ENCODE data around the gene COL25A1. TPM values are rescaled to one million over a fixed set of nuclear protein-coding genes. Genes with fewer than 3 reads are reported as not detected.

The COL25A1 gene
- total RNA-seq, 4 donors from 2014 or later, result 0.14 to 1.6 (median 0.32) TPM; not detected in 1

DNA sequence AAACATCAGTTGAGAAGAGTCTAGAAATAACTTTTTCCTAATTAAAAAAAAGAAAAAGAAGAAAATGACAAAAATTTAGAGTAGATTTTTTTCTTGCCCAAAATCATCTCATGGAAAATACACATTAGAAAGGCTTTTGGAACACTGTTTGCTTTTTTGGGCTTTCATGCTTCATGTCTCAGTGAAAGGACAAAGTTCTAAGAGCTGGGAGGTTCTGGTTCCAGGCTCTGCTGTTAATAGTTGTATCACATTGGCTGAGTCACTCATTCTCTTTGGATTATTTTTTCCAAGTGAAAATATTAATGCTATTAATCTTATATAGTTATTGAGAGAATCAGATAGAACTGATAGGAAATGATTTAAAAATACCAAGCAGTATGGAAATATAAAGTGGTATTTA lies 506.7 kb downstream of the COL25A1 start:
- Histone ChIP-seq H3K9me3 (no peaks in the 10 kb centered on the region), H3K27me3 (no peaks in the 10 kb centered on the region), H3K36me3 (no peaks in the 10 kb centered on the region), H3K4me1 (no peaks in the 10 kb centered on the region), H3K27ac (no peak overlapping the region), H3K4me3 (no peak overlapping the region)
- no peak for DNase-seq
- in situ Hi-C loops (cut with MboI; ENCODE audit: low pct_ligation_motif_present in 1 of 4, low pct_unique_long_range_greater_than_20kb in 1 of 4, low sequenced_read_pairs in 3 of 4) (no loop called here), intact Hi-C loops (cut with DNase I; ENCODE audit: low total_unique reads) (no loop called here)
- TF ChIP-seq POLR2AphosphoS5 (IDR thresholded peaks at IDR 0.05) (no peak), POLR2A (IDR thresholded peaks at IDR 0.05) (no peak), EP300 (IDR thresholded peaks at IDR 0.05; ENCODE audit: low read depth) (no peak)
- TF ChIP-seq, protein P1, sequence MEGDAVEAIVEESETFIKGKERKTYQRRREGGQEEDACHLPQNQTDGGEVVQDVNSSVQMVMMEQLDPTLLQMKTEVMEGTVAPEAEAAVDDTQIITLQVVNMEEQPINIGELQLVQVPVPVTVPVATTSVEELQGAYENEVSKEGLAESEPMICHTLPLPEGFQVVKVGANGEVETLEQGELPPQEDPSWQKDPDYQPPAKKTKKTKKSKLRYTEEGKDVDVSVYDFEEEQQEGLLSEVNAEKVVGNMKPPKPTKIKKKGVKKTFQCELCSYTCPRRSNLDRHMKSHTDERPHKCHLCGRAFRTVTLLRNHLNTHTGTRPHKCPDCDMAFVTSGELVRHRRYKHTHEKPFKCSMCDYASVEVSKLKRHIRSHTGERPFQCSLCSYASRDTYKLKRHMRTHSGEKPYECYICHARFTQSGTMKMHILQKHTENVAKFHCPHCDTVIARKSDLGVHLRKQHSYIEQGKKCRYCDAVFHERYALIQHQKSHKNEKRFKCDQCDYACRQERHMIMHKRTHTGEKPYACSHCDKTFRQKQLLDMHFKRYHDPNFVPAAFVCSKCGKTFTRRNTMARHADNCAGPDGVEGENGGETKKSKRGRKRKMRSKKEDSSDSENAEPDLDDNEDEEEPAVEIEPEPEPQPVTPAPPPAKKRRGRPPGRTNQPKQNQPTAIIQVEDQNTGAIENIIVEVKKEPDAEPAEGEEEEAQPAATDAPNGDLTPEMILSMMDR (IDR thresholded peaks at IDR 0.05), result no peak

DNA sequence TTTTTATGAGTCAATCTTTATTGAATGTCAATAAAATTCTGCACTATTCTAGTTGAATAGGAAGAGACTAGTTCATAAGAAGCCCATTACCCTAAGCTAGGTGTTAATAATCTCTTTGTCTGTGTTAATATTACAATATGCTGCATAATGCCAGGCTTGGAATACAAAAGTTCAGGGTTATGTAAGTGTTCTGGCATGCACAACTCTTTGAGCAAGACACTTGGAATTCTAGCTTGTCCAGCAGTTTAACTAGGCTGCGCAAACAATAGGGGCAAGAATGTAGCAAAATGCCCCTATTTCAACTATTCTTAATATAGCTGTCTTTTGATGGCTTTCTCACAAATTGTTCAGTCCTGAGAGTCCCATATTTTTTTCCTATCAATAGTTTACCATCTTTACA lies 508.3 kb downstream of the COL25A1 start:
- Histone ChIP-seq H3K4me3 (no peak overlapping the region), H3K9me3 (no peaks in the 10 kb centered on the region), H3K27me3 (no peaks in the 10 kb centered on the region), H3K36me3 (no peaks in the 10 kb centered on the region), H3K4me1 (no peaks in the 10 kb centered on the region), H3K27ac (no peak overlapping the region)
- 67 to 71% methylated on average over 1 of the region's 1 CpG for WGBS, 2 donors (ENCODE audit: low coverage in 1 of 2)
- in situ Hi-C loops (cut with MboI; ENCODE audit: low pct_ligation_motif_present in 1 of 4, low pct_unique_long_range_greater_than_20kb in 1 of 4, low sequenced_read_pairs in 3 of 4) (no loop called here), intact Hi-C loops (cut with DNase I; ENCODE audit: low total_unique reads) (no loop called here)
- DNase-seq, result no peak
- TF ChIP-seq POLR2A (IDR thresholded peaks at IDR 0.05) (no peak), POLR2AphosphoS5 (IDR thresholded peaks at IDR 0.05) (no peak), EP300 (IDR thresholded peaks at IDR 0.05; ENCODE audit: low read depth) (no peak)
- TF ChIP-seq, protein P1 (IDR thresholded peaks at IDR 0.05), result no peak

DNA sequence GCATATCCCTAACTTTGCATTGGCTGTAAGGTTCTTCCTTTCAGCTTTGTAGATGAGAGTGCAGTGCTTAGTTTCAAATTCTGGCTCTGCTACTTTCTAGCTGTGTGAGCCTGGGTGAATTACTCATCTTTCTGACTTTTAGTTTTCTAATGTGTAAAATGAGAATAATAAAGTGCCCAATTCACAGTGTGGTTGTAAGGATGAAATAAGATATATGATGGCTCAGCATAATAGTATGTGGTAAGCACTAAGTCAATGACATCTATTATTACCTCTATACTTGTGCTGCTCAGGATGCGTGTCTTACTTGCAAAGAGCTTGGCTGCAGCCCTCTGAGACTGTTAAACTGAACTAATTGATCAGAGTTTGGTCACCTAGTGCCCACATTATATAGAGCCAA lies 509.0 kb downstream of the COL25A1 start:
- Histone ChIP-seq H3K36me3 (no peaks in the 10 kb centered on the region), H3K9me3 (no peaks in the 10 kb centered on the region), H3K4me3 (no peak overlapping the region), H3K27ac (no peak overlapping the region), H3K4me1 (no peaks in the 10 kb centered on the region), H3K27me3 (no peaks in the 10 kb centered on the region)
- TF ChIP-seq POLR2AphosphoS5 (IDR thresholded peaks at IDR 0.05), result no peak
- TF ChIP-seq, protein P1 (IDR thresholded peaks at IDR 0.05), result no peak
- TF ChIP-seq POLR2A (IDR thresholded peaks at IDR 0.05), result no peak
- TF ChIP-seq EP300 (IDR thresholded peaks at IDR 0.05; ENCODE audit: low read depth), result no peak
- DNase-seq, result no peak
- intact Hi-C loops (cut with DNase I; ENCODE audit: low total_unique reads) (no loop called here), in situ Hi-C loops (cut with MboI; ENCODE audit: low pct_ligation_motif_present in 1 of 4, low pct_unique_long_range_greater_than_20kb in 1 of 4, low sequenced_read_pairs in 3 of 4) (no loop called here)
- WGBS, 2 donors (ENCODE audit: low coverage in 1 of 2), result 100% methylated on average over 1 of the region's 1 CpG; no CpG with 5 or more reads in 1 of the 2 donors

DNA sequence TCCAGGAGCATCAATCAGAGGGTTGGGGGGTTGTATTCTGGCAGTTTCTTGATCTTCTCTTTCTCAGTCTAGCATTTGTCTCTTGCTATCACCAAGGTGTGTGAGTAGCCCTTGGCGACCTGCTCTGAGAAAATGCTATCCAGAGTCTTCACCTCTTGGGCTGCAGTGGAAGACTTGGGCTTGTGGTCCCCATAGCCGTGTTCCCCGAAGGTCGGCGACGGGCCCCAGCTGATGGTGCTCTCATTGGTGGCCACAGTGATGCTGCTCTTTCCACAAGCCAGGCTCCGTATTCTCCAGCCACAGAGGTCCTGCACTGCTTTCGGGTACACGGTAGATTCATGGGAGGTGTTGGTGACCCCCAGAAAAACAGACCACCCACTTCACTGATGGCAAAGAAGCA lies 513.7 kb downstream of the COL25A1 start:
- no peak for DNase-seq
- in situ Hi-C loops (cut with MboI; ENCODE audit: low pct_ligation_motif_present in 1 of 4, low pct_unique_long_range_greater_than_20kb in 1 of 4, low sequenced_read_pairs in 3 of 4) (no loop called here), intact Hi-C loops (cut with DNase I; ENCODE audit: low total_unique reads) (no loop called here)
- no peaks in the 10 kb centered on the region for H3K4me1 ChIP-seq
- no peaks in the 10 kb centered on the region for H3K27me3 ChIP-seq
- H3K36me3 ChIP-seq, result no peaks in the 10 kb centered on the region
- no peaks in the 10 kb centered on the region for H3K9me3 ChIP-seq
- no peak for TF ChIP-seq POLR2AphosphoS5 (IDR thresholded peaks at IDR 0.05)
- no peak for TF ChIP-seq EP300 (IDR thresholded peaks at IDR 0.05; ENCODE audit: low read depth)
- TF ChIP-seq, protein P1 (IDR thresholded peaks at IDR 0.05), result no peak
- TF ChIP-seq POLR2A (IDR thresholded peaks at IDR 0.05), result no peak
- H3K27ac ChIP-seq, result no peak overlapping the region
- H3K4me3 ChIP-seq, result no peak overlapping the region
- WGBS, 2 donors (ENCODE audit: low coverage in 1 of 2), result 94% methylated on average over 9 of the region's 9 CpGs; no CpG with 5 or more reads in 1 of the 2 donors
